Activated T-cell treated with anti-CD3 and anti-CD28 coated beads, Interleukin-2, amount 50 U/mL, for 72 hours (primary cell): ENCODE data around the gene CENPP. TPM values are rescaled to one million over a fixed set of nuclear protein-coding genes. Genes with fewer than 3 reads are reported as not detected.

Source experiments
- ATAC-seq, 2 donors: fragments of 150-1000 bp; cut with Tn5 transposase; replicated peaks in 1 of 2; 2 replicates each; pipeline ENCODE4 v1.10.0; 2021; ENCODE audit warnings: moderate library complexity in 2 of 2, mild to moderate bottlenecking in 1 of 2
- DNase-seq, 2 donors: peaks; one replicate each; pipeline ENCODE4 v3.0.0; 2021 to 2022; ENCODE audit warnings: mixed read lengths in 1 of 2
- H3K27ac Mint-ChIP-seq: one replicate; pipeline ENCODE4 v1.8.0; 2022; ENCODE audit warnings: mild to moderate bottlenecking, moderate library complexity, mixed read lengths
- H3K27me3 Mint-ChIP-seq: one replicate; pipeline ENCODE4 v1.8.0; 2022; ENCODE audit warnings: low read depth, mixed read lengths
- H3K36me3 Mint-ChIP-seq, 2 donors: one replicate each; pipeline ENCODE4 v1.8.0; 2022; ENCODE audit warnings: mixed read lengths in 2 of 2, mild to moderate bottlenecking in 1 of 2; ENCODE audit not compliant: insufficient read depth in 2 of 2
- H3K4me1 Mint-ChIP-seq: one replicate; pipeline ENCODE4 v1.8.0; 2022; ENCODE audit warnings: low read depth, mixed read lengths
- H3K4me3 Mint-ChIP-seq, 2 donors: one replicate each; pipeline ENCODE4 v1.8.0; 2022; ENCODE audit warnings: mild to moderate bottlenecking in 2 of 2, mixed read lengths in 2 of 2, moderate library complexity in 2 of 2
- H3K9me3 Mint-ChIP-seq, 2 donors: one replicate each; pipeline ENCODE4 v1.8.0; 2022; ENCODE audit warnings: mixed read lengths in 2 of 2
- total RNA-seq, 2 donors: library from RNA; stranded (reverse); gene quantifications; one replicate each; pipeline ENCODE4 v1.2.3, GENCODE V29; 2022

Gene CENPP
- 10 to 100 TPM; 25.2 to 28.2 TPM for total RNA-seq

- peak within 1 kb of the TSS; percentile 98 for H3K4me3 Mint-ChIP-seq
- H3K27ac Mint-ChIP-seq: peak within 1 kb of the TSS; percentile 99
- H3K4me1 Mint-ChIP-seq: peaks cover 33% of the 10 kb centered on the region
Measured at GRCh38 chr9:92325269-92325990, at the start of gene CENPP, which contains the start of gene NOL8. CENPP (plus strand) TSS chr9:92325953. NOL8 (minus strand) TSS chr9:92325350; CDS start chr9:92324161, 1,189 bp downstream.

GRCh38 chr9:92276331-92277032 lies 49.3 kb upstream of the CENPP start:
- Mint-ChIP-seq H3K36me3 (peaks cover 15 to 62% of the 10 kb centered on the region in 2 donors), H3K4me3 (no peak overlapping the region), H3K27ac (peak overlapping the region; percentile 89), H3K27me3 (no peaks in the 10 kb centered on the region), H3K9me3 (no peaks in the 10 kb centered on the region), H3K4me1 (peaks cover 44% of the 10 kb centered on the region)
- ATAC-seq (no peak), DNase-seq (no peak)

More at GRCh38 chr9:92325269-92325990, at the start of gene CENPP, which contains the start of gene NOL8:
- Mint-ChIP-seq H3K27me3 (no peaks in the 10 kb centered on the region), H3K36me3 (peaks cover 6 to 10% of the 10 kb centered on the region in 2 donors), H3K9me3 (no peaks in the 10 kb centered on the region)
- DNase-seq (peak; percentile 86 to 90), ATAC-seq (peak; percentile 95 to 96)

GRCh38 chr9:92278110-92278509 lies 47.6 kb upstream of the CENPP start:
- H3K36me3 Mint-ChIP-seq: peaks cover 15 to 61% of the 10 kb centered on the region in 2 donors
- DNase-seq: no peak
- peaks cover 44% of the 10 kb centered on the region for H3K4me1 Mint-ChIP-seq
- H3K9me3 Mint-ChIP-seq: no peaks in the 10 kb centered on the region
- no peak overlapping the region for H3K4me3 Mint-ChIP-seq
- ATAC-seq: no peak
- no peaks in the 10 kb centered on the region for H3K27me3 Mint-ChIP-seq
- H3K27ac Mint-ChIP-seq: no peak overlapping the region

- Mint-ChIP-seq H3K4me3 (no peak overlapping the region), H3K4me1 (peaks cover 44% of the 10 kb centered on the region), H3K36me3 (peaks cover 13 to 55% of the 10 kb centered on the region in 2 donors), H3K27me3 (no peaks in the 10 kb centered on the region), H3K27ac (peak overlapping the region; percentile 8), H3K9me3 (no peaks in the 10 kb centered on the region)
- ATAC-seq (no peak), DNase-seq (no peak)
Measured at GRCh38 chr9:92279302-92279701, 46.5 kb upstream of the CENPP start.

GRCh38 chr9:92289708-92290390 lies 35.9 kb upstream of the CENPP start:
- DNase-seq: no peak
- H3K4me3 Mint-ChIP-seq: no peak overlapping the region
- H3K36me3 Mint-ChIP-seq: peaks cover 14 to 65% of the 10 kb centered on the region in 2 donors
- ATAC-seq: no peak
- H3K4me1 Mint-ChIP-seq: peaks cover 56% of the 10 kb centered on the region
- no peaks in the 10 kb centered on the region for H3K9me3 Mint-ChIP-seq
- H3K27ac Mint-ChIP-seq: peak overlapping the region; percentile 77
- no peaks in the 10 kb centered on the region for H3K27me3 Mint-ChIP-seq

GRCh38 chr9:92290785-92291429 lies 34.8 kb upstream of the CENPP start:
- Mint-ChIP-seq H3K27me3 (no peaks in the 10 kb centered on the region), H3K27ac (peak overlapping the region; percentile 100), H3K4me3 (peak overlapping the region; percentile 96 to 99), H3K9me3 (no peaks in the 10 kb centered on the region), H3K36me3 (peaks cover 8 to 54% of the 10 kb centered on the region in 2 donors), H3K4me1 (peaks cover 65% of the 10 kb centered on the region)
- ATAC-seq (no peak), DNase-seq (no peak)

GRCh38 chr9:92291577-92291976 lies 34.2 kb upstream of the CENPP start:
- DNase-seq (no peak), ATAC-seq (no peak)
- peak overlapping the region; percentile 100 for H3K27ac Mint-ChIP-seq
- peak overlapping the region; percentile 96 to 99 for H3K4me3 Mint-ChIP-seq
- no peaks in the 10 kb centered on the region for H3K9me3 Mint-ChIP-seq
- H3K27me3 Mint-ChIP-seq: no peaks in the 10 kb centered on the region
- peaks cover 65% of the 10 kb centered on the region for H3K4me1 Mint-ChIP-seq
- peaks cover 8 to 50% of the 10 kb centered on the region in 2 donors for H3K36me3 Mint-ChIP-seq

- Mint-ChIP-seq H3K9me3 (no peaks in the 10 kb centered on the region), H3K4me3 (peak overlapping the region; percentile 96 to 99), H3K27me3 (no peaks in the 10 kb centered on the region), H3K27ac (peak overlapping the region; percentile 100), H3K36me3 (peaks cover 8 to 43% of the 10 kb centered on the region in 2 donors), H3K4me1 (peaks cover 70% of the 10 kb centered on the region)
- ATAC-seq: no peak
- no peak for DNase-seq
Measured at GRCh38 chr9:92292338-92293074, 33.2 kb upstream of the CENPP start.

- H3K27ac Mint-ChIP-seq: peak overlapping the region; percentile 100
- H3K36me3 Mint-ChIP-seq: peaks cover 7 to 43% of the 10 kb centered on the region in 2 donors
- peak overlapping the region; percentile 96 to 99 for H3K4me3 Mint-ChIP-seq
- H3K27me3 Mint-ChIP-seq: no peaks in the 10 kb centered on the region
- peaks cover 75% of the 10 kb centered on the region for H3K4me1 Mint-ChIP-seq
- no peak for ATAC-seq
- DNase-seq: no peak
- no peaks in the 10 kb centered on the region for H3K9me3 Mint-ChIP-seq
Measured at GRCh38 chr9:92293075-92293354, 32.7 kb upstream of the CENPP start.

GRCh38 chr9:92293452-92294296 lies 32.1 kb upstream of the CENPP start, which contains the start of gene IARS1:
IARS1 (minus strand) TSS chr9:92293697; CDS start chr9:92289419, 4,278 bp downstream.
- DNase-seq (peak; percentile 99), ATAC-seq (peak; percentile 97)
- H3K27ac Mint-ChIP-seq: peak within 1 kb of the TSS; percentile 100
- peaks cover 71% of the 10 kb centered on the region for H3K4me1 Mint-ChIP-seq
- no peaks in the 10 kb centered on the region for H3K9me3 Mint-ChIP-seq
- H3K27me3 Mint-ChIP-seq: no peaks in the 10 kb centered on the region
- peaks cover 7 to 46% of the 10 kb centered on the region in 2 donors for H3K36me3 Mint-ChIP-seq
- H3K4me3 Mint-ChIP-seq: peak within 1 kb of the TSS; percentile 96 to 99

- H3K4me1 Mint-ChIP-seq: peaks cover 74% of the 10 kb centered on the region
- ATAC-seq: no peak
- peaks cover 11 to 49% of the 10 kb centered on the region in 2 donors for H3K36me3 Mint-ChIP-seq
- peak; percentile 8 to 24 for DNase-seq
- H3K27me3 Mint-ChIP-seq: no peaks in the 10 kb centered on the region
- H3K27ac Mint-ChIP-seq: peak overlapping the region; percentile 100
- H3K9me3 Mint-ChIP-seq: no peaks in the 10 kb centered on the region
- peak overlapping the region; percentile 96 to 99 for H3K4me3 Mint-ChIP-seq
Measured at GRCh38 chr9:92294297-92294676, 31.5 kb upstream of the CENPP start.
